ENCODE measurements around the gene LRPAP1.

Gene LRPAP1

DNA sequence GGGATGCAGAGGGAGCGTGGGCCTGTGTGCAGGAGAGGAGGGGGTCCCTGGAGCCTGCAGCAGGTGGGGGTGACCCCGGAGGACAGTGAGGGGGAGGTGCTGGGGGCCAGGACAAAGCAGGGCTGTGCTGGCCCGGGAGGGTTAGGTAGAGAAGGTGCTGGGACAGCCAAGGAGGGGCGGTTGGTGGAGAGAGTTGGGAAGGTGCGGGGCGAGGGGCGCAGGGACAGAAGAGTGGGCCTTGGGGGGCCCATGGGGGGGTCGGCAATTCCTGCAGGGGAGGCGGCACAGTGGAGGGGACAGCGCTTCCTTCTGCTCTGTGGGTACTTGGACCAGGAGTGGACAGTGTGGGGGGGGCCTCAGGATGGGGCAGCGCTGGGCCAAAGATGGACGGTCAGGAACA is 32.5 kb downstream of the LRPAP1 start:
- no peak for DNase-seq

GRCh38 chr4:3498901-3499510 is 33.2 kb downstream of the LRPAP1 start:
- no peak for DNase-seq

- no peak for DNase-seq
Observed at GRCh38 chr4:3498407-3498806, 33.8 kb downstream of the LRPAP1 start.

- DNase-seq, result no peak
Observed at GRCh38 chr4:3497523-3498389, 34.5 kb downstream of the LRPAP1 start.

- DNase-seq, result no peak
Observed at GRCh38 chr4:3497095-3497494, 35.1 kb downstream of the LRPAP1 start.

DNA sequence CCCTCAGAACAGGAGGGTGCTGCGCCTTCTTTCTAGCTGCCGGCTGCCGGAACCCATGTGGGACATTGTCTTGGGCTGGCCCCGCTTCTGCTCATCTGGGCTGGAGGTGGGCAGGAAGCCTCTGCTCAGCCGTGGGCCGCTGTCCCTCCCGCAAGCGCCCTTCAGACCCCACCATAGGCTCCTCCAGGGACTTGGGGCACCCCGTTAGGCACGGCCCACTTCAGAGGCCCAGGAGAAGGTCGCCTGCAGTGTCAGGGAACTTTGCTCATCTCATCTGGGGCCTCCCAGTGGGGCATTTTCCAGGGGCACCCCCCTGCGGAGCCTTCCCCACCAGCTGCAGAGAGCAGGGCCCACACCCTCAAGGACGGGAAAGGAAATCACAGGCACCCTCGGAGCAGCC is 36.2 kb downstream of the LRPAP1 start:
- DNase-seq, result no peak

- DNase-seq, result no peak
Observed at GRCh38 chr4:3495204-3495975, 36.8 kb downstream of the LRPAP1 start.

DNA sequence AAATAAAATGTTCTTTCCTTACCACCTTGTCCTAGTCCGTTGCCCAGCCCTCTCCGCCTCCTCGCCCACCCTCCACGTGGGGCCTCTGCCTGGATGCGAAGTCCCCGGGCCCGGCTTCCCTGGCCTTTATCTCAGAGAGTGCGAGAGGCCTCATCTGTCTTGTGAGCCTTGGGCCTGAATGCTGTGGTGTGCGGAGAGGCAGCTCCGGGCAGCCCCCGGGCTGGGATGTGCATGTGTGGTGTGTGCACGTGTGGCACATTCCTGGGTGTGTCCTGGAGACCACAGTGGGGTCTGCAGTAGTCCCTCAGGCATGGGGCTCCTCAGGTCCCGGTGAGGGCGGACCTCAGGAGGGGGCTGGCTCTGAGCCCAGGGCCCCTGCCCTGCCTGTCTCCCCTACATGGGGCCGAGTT is 37.8 kb downstream of the LRPAP1 start:
- DNase-seq, result no peak

DNA sequence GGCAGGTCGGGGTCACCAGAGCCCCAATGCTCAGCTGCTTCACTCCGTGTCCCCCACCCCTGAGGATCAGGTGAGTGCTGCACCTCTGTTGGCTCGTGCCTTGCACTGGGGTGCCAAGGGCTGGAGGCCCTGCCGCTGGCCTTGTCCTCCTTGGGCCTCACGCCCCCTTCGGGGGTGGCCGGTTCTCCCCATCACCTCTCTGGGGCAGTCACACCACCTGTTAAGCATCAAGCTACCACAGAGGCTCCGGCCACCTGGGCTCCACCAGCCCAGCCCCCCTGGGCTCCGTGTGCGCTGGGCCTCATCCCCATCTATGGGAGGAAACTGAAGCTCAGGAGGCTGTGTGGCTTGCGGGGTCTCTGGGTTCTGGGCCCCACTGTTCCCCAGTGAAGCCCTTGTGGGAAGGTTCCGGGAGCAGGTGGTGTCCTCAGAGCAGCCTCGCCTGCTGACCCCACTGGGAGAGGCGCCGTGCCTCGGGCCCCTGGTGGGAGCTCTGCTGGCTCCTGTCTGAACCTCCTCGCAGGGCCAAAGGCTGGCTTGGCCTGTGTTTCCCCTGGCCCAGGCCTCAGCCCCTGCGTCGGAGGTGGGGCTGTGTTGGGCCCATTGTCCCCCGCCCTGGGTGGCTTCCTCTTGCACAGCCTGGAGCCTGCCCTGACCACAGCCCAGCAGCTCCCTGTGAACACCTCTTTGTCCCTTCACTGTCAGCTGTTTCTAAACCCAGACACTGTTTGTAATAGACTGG is 38.3 kb downstream of the LRPAP1 start:
- DNase-seq, result no peak

DNA sequence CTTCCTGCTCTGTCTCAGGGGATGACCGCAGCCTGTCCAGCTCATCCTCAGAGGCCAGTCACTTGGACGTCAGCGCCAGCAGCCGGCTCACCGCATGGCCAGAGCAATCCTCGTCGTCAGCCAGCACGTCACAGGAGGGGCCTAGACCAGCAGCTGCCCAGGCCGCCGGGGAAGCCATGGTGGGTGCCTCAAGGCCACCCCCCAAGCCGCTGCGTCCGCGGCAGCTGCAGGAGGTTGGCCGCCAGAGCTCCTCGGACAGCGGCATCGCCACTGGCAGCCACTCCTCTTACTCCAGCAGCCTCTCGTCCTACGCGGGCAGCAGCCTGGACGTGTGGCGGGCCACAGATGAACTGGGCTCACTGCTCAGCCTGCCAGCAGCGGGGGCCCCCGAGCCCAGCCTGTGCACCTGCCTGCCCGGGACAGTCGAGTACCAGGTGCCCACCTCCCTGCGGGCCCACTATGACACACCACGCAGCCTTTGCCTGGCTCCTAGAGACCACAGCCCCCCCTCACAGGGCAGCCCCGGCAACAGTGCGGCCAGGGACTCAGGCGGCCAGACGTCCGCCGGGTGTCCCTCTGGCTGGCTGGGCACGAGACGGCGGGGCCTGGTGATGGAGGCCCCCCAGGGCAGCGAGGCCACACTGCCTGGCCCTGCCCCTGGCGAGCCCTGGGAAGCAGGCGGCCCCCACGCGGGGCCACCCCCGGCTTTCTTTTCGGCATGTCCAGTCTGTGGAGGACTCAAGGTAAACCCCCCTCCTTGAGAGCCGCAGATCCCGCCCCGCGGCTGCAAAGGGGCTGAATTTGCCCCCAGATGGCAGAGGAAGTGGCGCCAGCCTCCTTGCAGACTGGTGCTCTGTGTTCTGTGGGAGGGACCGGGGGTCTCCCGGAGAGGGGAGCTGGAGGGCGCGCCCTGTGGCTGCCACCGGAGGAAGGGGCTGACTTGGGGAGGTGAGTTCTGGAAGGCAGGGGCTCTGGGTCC is 39.2 kb downstream of the LRPAP1 start:
- DNase-seq, result no peak

DNA sequence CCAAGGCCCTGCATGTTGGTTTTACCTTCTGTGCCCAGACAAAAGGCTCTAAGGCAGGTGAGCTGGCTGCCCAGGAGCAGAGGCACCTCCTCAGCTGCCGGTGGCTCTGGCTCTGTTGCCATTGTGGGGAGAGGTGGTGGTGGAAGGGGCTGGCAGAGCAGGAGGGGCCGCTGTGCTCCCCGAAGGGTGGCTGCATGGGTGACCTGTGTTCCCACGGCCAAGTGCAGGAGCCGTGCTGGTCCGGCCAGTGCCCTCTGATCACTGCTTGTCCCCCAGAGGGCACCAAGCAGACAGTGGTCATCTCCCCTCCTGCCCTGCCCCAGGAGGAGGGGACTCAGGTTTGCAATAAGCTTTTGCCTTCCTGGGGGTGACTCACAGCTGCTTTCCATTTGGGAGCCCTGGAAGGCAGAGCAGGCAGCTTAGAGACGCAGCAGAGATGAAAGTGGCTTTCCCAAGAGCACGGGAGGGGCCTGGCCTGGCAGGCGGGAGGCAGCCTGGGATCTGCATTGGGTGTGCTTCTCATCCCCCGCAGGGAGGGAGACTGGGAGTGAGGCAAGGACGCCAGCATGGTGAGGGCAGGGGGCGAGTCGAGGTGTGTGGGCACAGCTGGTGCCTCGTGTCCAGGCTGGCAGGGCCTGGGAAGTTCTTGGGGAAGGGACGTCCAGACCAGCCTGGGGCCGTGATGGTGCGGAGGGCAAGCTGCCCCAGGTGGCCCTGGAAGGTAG is 40.4 kb downstream of the LRPAP1 start:
- DNase-seq, result peak; percentile 46

GRCh38 chr4:3489451-3489962 is 42.7 kb downstream of the LRPAP1 start:
- DNase-seq, result peak; percentile 31

GRCh38 chr4:3488820-3489219 is 43.4 kb downstream of the LRPAP1 start:
- DNase-seq, result no peak

DNA sequence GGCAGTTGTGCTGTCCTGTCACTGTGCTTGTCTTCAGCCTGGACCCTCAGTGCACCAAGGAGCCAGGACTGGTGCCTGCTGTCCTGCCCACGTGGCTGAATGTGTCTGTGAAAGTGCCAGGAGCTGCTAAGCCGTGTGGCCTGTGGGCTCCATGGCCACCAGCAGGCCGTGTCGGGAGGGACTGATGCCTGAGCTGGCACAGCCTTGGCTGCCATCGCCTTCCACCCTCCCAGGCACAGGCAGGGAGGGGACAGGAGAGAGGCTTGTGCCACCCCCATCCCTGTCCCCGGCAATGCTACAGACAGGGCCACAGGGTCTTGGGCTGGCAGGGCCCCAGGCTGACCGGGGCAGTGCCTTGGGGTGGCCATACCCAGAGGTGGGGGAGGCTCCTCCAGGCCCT is 44.4 kb downstream of the LRPAP1 start:
- DNase-seq, result no peak

- DNase-seq, result no peak
Observed at GRCh38 chr4:3486541-3487540, 45.4 kb downstream of the LRPAP1 start.

GRCh38 chr4:3485886-3486540 is 46.2 kb downstream of the LRPAP1 start:
- DNase-seq, result no peak

DNA sequence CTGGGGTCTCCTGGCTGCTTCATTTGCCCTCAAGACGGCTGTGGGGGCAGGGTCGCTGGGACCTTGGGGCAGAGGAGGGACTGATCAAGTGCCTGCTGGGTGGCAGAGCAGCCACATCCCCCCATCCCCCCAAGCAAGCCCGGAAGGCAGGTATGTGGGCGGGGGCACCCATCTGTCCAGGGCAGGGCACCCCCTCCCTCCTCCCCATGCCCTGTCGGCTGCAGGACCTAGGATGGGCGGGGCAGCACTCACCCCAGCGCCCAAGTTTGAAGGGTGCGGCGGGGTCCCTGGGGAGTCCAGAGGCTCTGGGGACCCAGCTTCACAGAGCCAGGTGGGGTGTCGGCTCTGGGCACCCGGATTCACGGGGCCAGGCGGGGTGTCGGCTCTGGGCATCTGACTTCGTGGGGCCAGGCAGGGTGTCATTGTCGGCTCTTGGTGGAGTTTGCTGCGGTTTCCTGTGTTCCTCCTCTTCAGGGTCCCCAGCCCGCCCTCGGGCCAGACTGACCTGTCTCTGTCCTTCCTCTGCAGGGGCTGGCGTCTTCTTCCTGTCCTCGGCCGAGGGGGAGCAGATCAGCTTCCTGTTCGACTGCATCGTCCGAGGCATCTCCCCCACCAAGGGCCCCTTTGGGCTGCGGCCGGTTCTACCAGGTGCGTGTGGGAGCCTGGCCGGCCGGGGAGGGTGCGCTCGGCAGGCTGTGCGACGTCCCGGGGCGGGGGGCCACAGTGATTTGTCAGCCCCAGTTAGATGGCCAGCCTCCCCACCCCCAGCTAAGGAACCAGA is 47.0 kb downstream of the LRPAP1 start:
- no peak for DNase-seq
